ENCODE measurements around the gene SCUBE1.

DNA sequence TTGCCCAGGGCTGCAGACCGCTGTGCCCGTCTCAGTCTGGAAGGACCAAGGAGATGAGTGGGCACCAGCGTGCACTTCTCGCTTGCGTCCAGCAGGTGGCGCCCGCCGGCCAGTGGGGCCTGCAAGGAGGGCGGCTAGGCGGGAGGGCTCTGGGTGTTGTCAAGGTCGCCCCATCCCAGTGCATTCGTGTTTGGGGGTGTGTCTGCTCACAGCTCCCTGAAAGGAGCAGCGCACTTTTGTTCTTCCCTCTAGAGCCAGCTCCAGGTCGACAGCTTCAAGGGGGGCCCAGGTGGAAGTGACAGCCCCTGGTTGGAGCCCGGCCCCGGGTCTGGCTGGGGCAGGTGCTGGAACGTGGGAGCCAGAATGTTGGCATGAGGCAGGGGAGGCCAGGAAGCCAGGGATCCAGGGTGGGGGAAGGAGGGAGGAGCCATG is 45.3 kb upstream of the SCUBE1 start:
- TF ChIP-seq, protein P1, sequence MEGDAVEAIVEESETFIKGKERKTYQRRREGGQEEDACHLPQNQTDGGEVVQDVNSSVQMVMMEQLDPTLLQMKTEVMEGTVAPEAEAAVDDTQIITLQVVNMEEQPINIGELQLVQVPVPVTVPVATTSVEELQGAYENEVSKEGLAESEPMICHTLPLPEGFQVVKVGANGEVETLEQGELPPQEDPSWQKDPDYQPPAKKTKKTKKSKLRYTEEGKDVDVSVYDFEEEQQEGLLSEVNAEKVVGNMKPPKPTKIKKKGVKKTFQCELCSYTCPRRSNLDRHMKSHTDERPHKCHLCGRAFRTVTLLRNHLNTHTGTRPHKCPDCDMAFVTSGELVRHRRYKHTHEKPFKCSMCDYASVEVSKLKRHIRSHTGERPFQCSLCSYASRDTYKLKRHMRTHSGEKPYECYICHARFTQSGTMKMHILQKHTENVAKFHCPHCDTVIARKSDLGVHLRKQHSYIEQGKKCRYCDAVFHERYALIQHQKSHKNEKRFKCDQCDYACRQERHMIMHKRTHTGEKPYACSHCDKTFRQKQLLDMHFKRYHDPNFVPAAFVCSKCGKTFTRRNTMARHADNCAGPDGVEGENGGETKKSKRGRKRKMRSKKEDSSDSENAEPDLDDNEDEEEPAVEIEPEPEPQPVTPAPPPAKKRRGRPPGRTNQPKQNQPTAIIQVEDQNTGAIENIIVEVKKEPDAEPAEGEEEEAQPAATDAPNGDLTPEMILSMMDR (IDR thresholded peaks at IDR 0.05; ENCODE audit: extremely low read depth in 1 of 2, insufficient read depth in 1 of 2, low read depth in 1 of 2, low read length in 2 of 2): peak; percentile 97 to 99
- TF ChIP-seq EZH2 (IDR thresholded peaks at IDR 0.05; ENCODE audit: borderline replicate concordance, low read depth, low read length, severe bottlenecking) (no peak), GATA2 (IDR thresholded peaks at IDR 0.05; ENCODE audit: insufficient read depth, insufficient read length, low read depth, low read length) (no peak), MYC (IDR thresholded peaks at IDR 0.05; ENCODE audit: low read depth, low read length) (no peak), POLR2AphosphoS5 (IDR thresholded peaks at IDR 0.05; ENCODE audit: insufficient read depth, low read depth, low read length) (no peak)

All from endothelial cell of umbilical vein (primary cell).